ENCODE measurements around the gene ASIC1.
A peak's percentile ranks its signal among the peaks of the same experiment; 100 is the strongest.

Gene ASIC1

GRCh38 chr12:50087995-50088394 lies 30.6 kb downstream of the ASIC1 start:
- ChIA-PET POLR2A (interaction anchor here (0.7 to 1.1 kb wide), 2 partner anchors 8 to 39 kb away, joined by 3 to 5 read pairs; no protein-coding TSS in a partner anchor), CTCF (interaction anchor here (0.6 to 6.2 kb wide), 29 partner anchors 8 to 307 kb away, joined by 3 to 113 read pairs (median 5); partner anchors contain the start of genes CERS5, COX14 and GPD1)
- TF ChIP-seq CTCF (IDR thresholded peaks at IDR 0.05; ENCODE audit: control extremely low read depth, extremely low read depth, low read depth, missing control alignments) = no peak
- DNase-seq (ENCODE audit: extremely low spot score) = no peak

- CTCF ChIA-PET = interaction anchor here (0.6 to 6.2 kb wide), 29 partner anchors 8 to 557 kb away, joined by 3 to 113 read pairs (median 5); partner anchors contain the start of genes CERS5, COX14 and GPD1
- POLR2A ChIA-PET = interaction anchor here (1.1 kb wide), 1 partner anchor 8 kb away, joined by 3 read pairs; no protein-coding TSS in a partner anchor
- TF ChIP-seq CTCF (IDR thresholded peaks at IDR 0.05; ENCODE audit: control extremely low read depth, extremely low read depth, low read depth, missing control alignments) = peak; percentile 84
- peak; percentile 68 for DNase-seq (ENCODE audit: extremely low spot score)
These were observed 31.4 kb downstream of the ASIC1 start for GRCh38 chr12:50088577-50089335.

GRCh38 chr12:50089730-50090129 lies 32.3 kb downstream of the ASIC1 start:
- CTCF ChIA-PET = interaction anchor here (0.6 to 6.2 kb wide), 17 partner anchors 10 to 556 kb away, joined by 3 to 113 read pairs (median 4); partner anchors contain the start of genes COX14 and GPD1
- DNase-seq (ENCODE audit: extremely low spot score) = no peak
- POLR2A ChIA-PET = no interaction called here
- TF ChIP-seq CTCF (IDR thresholded peaks at IDR 0.05; ENCODE audit: control extremely low read depth, extremely low read depth, low read depth, missing control alignments) = no peak

- ChIA-PET POLR2A (interaction anchor here (1.0 kb wide), 1 partner anchor 14 kb away, joined by 3 read pairs; no protein-coding TSS in a partner anchor), CTCF (interaction anchor here (0.6 to 6.2 kb wide), 12 partner anchors 10 to 124 kb away, joined by 3 to 113 read pairs (median 4); partner anchors contain the start of gene COX14)
- TF ChIP-seq CTCF (IDR thresholded peaks at IDR 0.05; ENCODE audit: control extremely low read depth, extremely low read depth, low read depth, missing control alignments) = no peak
- no peak for DNase-seq (ENCODE audit: extremely low spot score)
These were observed 33.0 kb downstream of the ASIC1 start for GRCh38 chr12:50090391-50090790.

GRCh38 chr12:50097952-50098351 lies 40.6 kb downstream of the ASIC1 start:
- ChIA-PET POLR2A (no interaction called here), CTCF (interaction anchor here (2.1 to 8.9 kb wide), 4 partner anchors 9 to 27 kb away, joined by 5 to 109 read pairs (median 22); partner anchors contain the start of genes COX14 and SMARCD1)
- no peak for DNase-seq (ENCODE audit: extremely low spot score)
- no peak for TF ChIP-seq CTCF (IDR thresholded peaks at IDR 0.05; ENCODE audit: control extremely low read depth, extremely low read depth, low read depth, missing control alignments)

GRCh38 chr12:50099302-50100008 lies 42.1 kb downstream of the ASIC1 start:
- no peak for TF ChIP-seq CTCF (IDR thresholded peaks at IDR 0.05; ENCODE audit: control extremely low read depth, extremely low read depth, low read depth, missing control alignments)
- ChIA-PET POLR2A (no interaction called here), CTCF (interaction anchor here (5.3 to 8.9 kb wide), 2 partner anchors 11 kb away, joined by 34 to 109 read pairs; partner anchors contain the start of gene COX14)
- no peak for DNase-seq (ENCODE audit: extremely low spot score)
